HG03575 (cell line): ENCODE results near the gene MYO1F.

Experiments used
- ATAC-seq: cut with Tn5 transposase; IDR thresholded peaks from one replicate; pipeline ENCODE4 v1.9.1; 2021; ENCODE audit not compliant: unreplicated experiment, insufficient number of reproducible peaks, low FRiP score; ENCODE audit errors: extremely low read depth

The MYO1F gene

DNA sequence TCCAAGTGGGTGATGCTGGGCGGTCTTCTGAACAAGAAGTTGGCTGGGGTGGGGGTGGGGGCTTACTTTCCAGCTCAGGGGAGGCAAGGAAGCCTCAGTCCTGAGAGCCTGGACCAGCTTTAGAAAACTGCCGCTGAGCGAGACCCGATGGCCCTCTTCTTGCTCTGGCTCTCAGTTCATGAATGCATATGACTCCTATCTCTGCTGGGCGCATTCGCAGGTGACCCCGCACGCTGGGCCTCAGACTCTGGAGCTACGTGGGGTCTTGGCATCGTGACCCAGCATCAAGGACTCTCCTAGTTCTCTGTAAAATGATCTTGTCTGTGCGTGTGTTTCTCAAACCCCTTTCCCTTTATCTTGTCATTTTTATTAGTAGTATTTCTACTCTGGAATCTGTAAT is 94.5 kb downstream of the MYO1F start:
- no peak for ATAC-seq

DNA sequence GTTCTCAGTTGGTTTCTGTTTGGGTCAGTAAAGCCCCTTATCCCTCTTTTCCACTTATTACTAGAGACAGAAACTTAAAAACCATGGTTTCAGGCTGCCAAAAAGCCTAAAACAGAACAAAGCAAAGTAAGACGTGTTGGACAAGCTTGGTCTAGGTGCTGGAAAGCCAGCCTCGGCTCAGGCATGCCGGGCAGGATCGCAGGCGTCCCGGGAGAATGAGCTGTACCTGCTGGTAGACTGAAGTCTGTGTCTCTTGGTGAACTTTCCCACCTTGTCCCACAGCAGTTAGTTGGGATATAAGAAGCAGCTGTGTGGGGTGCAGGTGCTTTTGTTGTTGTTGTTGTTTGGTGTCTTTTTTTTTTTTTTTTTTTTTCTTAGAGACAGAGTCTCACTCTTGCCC is 95.6 kb downstream of the MYO1F start:
- no peak for ATAC-seq

DNA sequence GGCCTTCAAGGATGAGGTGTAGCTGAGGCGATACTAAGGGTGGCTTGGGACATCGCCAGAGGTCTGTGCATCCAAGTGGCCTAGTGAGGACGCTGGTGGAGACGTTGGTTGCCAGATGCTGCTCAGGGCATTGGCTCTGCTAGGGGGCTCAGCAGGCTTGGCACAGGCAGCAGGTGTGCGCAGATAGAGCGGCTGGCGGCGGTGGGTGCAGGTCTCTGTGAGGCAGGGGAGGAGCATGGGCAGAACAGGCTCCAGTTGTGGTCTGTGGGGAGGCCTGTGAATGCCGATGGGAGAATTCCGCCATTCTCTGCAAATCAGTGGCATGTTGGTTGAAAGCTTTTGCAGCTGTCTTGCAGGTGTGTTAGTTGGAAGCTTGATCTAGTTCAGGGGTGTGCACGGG is 96.0 kb downstream of the MYO1F start:
- no peak for ATAC-seq

DNA sequence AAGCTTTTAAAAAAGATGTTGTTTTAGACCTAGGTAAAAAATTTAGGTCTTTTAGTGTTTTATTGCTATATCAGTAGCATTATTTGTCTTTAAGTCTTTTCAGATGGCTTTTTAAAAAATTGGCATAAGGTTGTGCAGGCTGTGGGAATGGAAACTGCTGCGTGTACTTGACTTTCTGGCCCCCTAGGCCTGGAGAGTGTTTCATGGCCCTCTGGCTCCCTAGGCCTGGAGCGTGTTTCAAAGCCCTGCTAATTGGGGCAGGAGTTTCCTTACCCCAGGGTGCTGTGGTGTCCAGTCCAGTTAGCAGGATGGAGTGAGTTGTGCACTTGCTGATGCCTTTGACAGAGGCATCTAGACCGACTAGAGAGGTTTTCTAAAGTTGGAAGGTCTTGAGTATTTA is 98.6 kb downstream of the MYO1F start:
- no peak for ATAC-seq

DNA sequence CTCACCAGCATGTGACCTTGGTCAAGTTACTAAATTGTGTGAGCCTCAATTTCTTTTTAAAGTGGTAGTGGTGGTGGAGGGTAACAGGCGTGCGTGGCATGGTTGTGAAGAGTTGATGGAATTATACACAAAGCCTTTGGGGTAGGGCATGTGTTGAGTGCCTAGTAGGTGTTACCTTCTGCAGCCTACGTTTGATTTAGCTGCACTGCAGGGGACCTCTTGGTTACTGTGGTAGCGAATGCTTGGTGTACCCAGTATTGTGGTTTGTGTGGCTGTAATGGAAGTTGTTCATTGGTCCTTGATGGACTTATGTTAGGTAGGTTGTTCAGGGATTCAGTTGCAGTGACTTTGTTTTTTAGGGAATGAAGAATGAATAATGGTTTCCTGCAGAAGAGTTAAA is 99.4 kb downstream of the MYO1F start:
- no peak for ATAC-seq

DNA sequence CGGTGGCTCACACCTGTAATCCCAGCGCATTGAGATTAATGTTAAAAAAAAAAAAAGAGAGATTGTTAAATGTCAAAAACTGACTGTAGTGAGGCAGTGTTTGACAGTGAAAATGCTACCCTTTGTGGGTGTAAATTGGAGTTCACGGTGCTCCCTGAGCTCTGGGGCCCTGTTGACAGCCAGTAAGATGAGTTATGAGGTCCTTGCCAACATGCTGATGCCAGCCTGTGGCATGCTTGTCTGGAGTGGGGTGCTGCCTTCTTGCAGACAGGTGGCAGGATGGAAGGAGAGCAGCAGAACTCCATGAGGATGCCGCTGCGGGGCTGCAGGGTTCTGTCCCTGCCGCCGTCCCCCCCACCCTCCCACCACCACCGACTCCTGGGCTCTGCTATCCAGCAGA is 100.7 kb downstream of the MYO1F start:
- no peak for ATAC-seq

DNA sequence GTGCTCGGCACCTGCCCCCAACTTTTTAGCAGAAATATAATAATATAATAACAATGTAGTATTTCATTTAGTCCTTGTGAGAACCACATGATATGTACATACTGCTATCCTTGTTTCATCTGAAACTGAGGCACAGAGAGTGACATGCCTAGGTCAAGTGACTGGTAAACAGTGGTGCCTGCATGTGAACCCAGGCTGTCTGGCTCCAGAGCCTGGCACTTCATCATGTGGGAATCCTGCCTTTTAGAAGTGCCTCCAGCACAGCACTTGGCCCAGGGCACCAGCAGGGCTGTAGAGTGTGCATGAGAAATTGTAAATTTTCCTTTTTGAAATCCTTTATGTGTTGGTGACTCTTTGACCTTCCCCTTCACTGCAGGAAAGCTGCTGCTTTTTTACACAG is 102.2 kb downstream of the MYO1F start:
- ATAC-seq = no peak

DNA sequence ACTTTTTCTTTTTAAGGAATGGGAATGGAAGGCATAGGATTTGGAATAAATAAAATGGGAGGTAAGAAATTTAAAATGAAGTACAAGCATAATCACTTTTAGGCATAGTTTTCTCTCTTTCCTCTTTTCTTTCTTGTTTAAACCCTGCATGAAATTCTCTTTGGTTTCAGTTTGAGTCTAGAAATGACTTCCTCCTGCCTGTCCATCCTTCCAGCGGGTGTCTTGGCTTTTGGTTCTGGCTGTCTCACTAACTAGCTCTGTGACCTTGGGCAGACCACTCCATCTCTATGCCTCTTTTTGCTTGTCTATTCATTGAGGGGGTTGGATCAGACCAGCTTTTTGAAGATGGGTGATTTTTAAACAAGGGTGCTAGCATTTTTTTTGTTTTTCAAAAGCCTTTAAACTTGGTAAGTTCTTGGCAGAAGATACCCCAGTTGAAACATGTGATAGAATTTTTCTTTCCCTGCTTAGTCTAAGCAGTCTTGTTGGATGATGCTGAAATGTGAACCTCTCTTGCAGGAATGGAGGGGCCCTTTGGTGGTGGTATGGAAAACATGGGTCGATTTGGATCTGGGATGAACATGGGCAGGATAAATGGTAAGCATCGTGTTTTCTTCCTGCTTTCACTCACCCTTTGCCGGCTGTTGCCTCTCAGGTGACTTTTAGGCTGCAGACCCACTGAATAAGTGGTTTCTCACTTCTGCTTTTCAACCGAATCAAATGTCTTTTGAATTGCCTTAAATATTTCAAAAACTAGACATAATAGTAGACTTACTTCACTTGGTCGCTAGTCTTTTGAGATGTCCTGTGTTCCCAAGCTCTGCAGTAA is 103.4 kb downstream of the MYO1F start:
- no peak for ATAC-seq
